Uterus (tissue), 2 donors: ENCODE measurements around the gene SNX10.

Source experiments
- CTCF ChIP-seq, 4 experiments: fragments of 200-600 bp in 2 of 4; fragments of 450-650 bp in 2 of 4; sonication (generic) in 2 of 4; IDR thresholded peaks; one replicate each; pipeline ENCODE4 v1.5.1; 2016 to 2019; ENCODE audit warnings: antibody characterized with exemption in 4 of 4, mild to moderate bottlenecking in 2 of 4, moderate library complexity in 1 of 4
- POLR2A ChIP-seq, 2 donors: fragments of 450-650 bp; IDR thresholded peaks; one replicate each; pipeline ENCODE4 v1.6.1; 2016; ENCODE audit warnings: antibody characterized with exemption in 2 of 2, mild to moderate bottlenecking in 1 of 2, moderate library complexity in 1 of 2

DNA sequence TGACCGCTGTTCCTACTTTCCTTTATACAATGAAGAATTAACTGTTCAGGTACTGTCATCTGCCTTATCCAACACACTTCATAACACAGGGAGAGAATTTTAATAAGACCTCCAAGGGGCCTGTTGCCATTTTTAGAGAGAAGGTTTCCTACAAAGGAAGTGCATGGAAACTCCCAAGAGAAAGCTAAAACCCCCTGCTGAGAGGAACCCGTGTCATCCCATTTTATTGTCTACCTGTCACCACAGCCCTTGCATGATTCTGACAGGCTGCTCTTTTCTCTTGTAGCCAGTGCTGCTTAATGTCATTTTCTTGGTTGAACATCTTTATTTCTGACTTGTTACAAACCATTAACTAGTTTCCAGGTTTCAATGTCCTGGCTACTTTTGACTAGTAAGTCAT, 98.4 kb downstream of the SNX10 start:
- TF ChIP-seq CTCF (IDR thresholded peaks at IDR 0.05), result no peak
- no peak for TF ChIP-seq POLR2A (IDR thresholded peaks at IDR 0.05)
